Rectal smooth muscle tissue (tissue), 1 donor: ENCODE measurements around the gene NISCH.

ENCODE experiments used
- H3K27ac ChIP-seq: one replicate; pipeline ENCODE4 v1.7.0; 2013; ENCODE audit warnings: low read depth, low read length, inconsistent platforms
- H3K27me3 ChIP-seq: one replicate; pipeline ENCODE4 v1.7.0; 2013; ENCODE audit warnings: low read length; ENCODE audit not compliant: control insufficient read depth, insufficient read depth
- H3K36me3 ChIP-seq: one replicate; pipeline ENCODE4 v1.7.0; 2013; ENCODE audit warnings: low read length; ENCODE audit not compliant: control insufficient read depth, insufficient read depth
- H3K4me1 ChIP-seq: one replicate; pipeline ENCODE4 v1.7.0; 2013; ENCODE audit warnings: low read length; ENCODE audit not compliant: control insufficient read depth, insufficient read depth
- H3K4me3 ChIP-seq: one replicate; pipeline ENCODE4 v1.7.0; 2013; ENCODE audit warnings: low read length
- H3K9ac ChIP-seq: one replicate; pipeline ENCODE4 v1.7.0; 2013; ENCODE audit warnings: low read length

NISCH gene

DNA sequence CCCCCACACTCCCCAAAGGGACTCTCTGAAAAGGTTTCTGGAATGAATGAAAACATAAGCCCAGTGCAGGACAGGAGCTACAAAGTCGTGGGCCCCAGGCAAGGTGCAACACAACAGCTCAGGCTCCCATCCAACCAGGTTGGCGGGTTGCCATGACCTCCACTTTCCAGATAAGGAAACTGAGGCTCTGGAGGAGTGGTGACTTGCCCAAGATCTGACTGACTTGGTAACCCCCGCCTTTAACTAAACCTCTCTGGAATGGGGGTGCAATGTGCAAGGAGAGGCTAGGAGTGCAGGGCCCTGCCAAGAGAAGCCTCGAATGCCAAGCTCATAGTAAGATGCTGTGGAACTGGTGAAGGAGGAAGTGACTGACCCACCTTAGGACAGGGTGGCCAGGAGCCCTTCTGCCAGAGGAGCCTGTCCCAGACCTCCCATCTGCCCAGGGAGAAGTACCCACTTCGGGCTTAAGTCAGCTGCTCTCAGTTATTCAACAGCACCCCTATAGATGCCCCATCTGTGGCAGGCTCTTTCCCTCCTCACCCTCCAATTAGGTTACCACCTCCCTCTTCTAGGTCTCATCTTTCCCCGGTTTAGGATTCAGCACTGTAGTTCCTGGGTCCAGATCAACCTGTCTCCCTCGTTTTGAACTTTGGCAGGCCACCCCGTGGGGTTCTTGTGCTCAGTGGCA, 1.0 kb upstream of the NISCH start:
- peaks cover 17% of the 10 kb centered on the region for H3K36me3 ChIP-seq
- H3K9ac ChIP-seq: peak overlapping the region; percentile 56
- H3K27me3 ChIP-seq: no peaks in the 10 kb centered on the region
- H3K27ac ChIP-seq: peak overlapping the region; percentile 83
- peak overlapping the region; percentile 75 for H3K4me3 ChIP-seq
- H3K4me1 ChIP-seq: peaks cover 13% of the 10 kb centered on the region

DNA sequence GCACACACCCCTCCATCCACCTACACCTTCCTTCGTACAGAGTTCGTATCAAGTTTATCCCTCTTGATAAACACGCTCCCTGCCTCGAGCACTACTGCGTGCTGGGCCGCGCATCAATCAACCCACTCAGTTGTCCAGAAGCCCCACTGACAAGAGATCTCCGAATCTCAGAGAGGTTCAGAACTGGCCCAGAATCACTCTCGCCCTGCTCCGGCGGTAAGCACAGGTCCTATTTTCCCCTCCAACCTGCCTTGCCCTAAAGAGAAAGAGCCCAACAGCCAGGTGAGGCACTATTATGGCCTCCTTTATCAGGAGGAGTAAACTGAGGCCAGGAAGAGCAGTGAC, 494 bp upstream of the NISCH start:
- Histone ChIP-seq H3K27ac (peak overlapping the region; percentile 83), H3K36me3 (peaks cover 17% of the 10 kb centered on the region), H3K9ac (peak overlapping the region; percentile 56), H3K4me1 (peaks cover 13% of the 10 kb centered on the region), H3K27me3 (no peaks in the 10 kb centered on the region), H3K4me3 (peak overlapping the region; percentile 75)

DNA sequence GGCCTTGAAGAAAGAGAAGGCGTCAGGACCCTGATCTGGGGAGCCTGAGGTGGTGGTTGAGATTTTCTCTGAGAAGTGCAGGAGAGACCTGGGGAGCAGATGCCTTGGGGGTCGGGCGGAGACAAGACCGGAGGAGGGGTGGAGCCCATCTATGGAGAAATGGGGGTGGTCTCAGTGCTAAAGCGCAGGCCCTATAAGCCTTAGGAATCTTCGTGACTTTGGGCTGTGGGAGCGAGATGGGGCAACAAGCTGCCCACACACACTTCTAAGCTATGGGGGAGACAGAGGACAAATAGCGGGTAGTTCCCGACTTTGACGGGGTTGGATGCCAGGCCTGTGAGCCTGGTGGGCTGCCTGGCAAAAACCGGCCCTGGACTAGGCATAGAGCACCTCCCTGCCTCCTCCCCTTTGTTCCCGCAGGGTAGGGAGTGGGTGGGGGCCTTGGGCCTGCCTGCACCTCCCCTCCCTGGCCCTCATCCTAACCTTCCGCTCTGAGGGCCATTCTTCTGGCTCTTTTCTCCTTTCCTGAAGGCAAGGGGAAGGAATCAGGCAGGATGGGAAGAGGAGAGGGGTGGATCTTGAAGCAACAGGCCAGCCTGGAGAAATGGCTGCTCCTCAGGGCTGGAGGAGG, 880 bp downstream of the NISCH start:
- H3K27ac ChIP-seq: peak overlapping the region; percentile 83

DNA sequence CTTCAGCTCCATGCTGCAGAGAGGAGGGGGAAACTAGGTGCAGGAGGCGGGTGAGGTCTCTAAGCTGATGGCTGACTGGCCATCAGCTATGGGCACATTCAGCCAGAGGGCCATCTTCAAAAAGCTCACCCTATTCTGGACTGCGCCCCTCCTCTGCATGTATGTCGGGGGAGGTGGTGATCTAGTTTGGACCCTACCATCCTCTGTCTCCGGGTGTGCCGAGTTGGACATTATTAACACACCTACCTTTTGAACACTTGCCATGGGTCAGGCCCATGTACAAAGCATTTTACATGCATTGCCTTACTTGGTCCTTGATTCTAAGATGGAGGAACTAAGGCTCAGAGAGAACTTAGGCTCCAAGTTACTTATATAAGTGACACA, 1.4 kb downstream of the NISCH start:
- Histone ChIP-seq H3K9ac (no peak overlapping the region), H3K27me3 (no peaks in the 10 kb centered on the region), H3K27ac (peak overlapping the region; percentile 83), H3K4me3 (peak overlapping the region; percentile 78), H3K4me1 (peaks cover 13% of the 10 kb centered on the region), H3K36me3 (peaks cover 20% of the 10 kb centered on the region)

More for the DNA sequence above, 880 bp downstream of the NISCH start:
- H3K27me3 ChIP-seq: no peaks in the 10 kb centered on the region
- H3K4me1 ChIP-seq: peaks cover 13% of the 10 kb centered on the region
- H3K4me3 ChIP-seq: peak overlapping the region; percentile 78
- H3K9ac ChIP-seq: peak overlapping the region; percentile 71
- H3K36me3 ChIP-seq: peaks cover 20% of the 10 kb centered on the region

DNA sequence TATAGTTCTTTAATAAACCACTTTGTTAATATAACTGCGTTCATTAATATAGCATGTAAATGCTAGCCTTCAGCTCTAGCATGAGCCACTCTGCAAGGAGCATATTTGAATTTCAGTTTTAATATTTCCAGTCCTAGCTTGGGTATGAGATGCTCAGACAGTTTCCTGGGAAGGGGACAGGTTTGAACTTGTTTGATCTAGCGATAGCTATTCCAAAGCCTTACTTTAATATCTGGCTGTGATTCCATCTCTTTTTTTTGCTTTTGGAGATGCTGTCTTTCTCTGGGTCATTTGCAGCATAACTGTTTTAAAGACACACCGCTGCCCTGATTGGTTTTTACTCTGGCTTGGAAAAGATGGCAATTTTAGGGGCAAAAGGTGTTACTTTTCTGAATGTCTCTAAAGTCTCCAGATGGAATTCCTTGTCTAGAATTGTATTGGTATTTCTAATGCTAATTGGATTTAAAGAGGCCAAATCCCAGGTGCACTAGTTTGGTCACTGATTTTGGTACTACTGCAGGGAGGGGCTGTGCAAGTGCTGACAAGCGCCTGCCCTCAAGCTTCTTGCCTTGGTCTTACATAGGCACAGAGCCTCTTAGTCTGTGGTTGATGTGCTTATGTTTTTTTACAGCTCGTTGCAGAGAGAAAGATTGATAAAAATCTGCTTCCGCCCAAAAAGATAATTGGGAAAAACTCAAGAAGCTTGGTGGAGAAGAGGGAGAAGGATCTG, 2.8 kb downstream of the NISCH start:
- Histone ChIP-seq H3K27ac (no peak overlapping the region), H3K27me3 (no peaks in the 10 kb centered on the region), H3K4me3 (no peak overlapping the region), H3K36me3 (peaks cover 20% of the 10 kb centered on the region), H3K4me1 (peaks cover 13% of the 10 kb centered on the region), H3K9ac (no peak overlapping the region)

DNA sequence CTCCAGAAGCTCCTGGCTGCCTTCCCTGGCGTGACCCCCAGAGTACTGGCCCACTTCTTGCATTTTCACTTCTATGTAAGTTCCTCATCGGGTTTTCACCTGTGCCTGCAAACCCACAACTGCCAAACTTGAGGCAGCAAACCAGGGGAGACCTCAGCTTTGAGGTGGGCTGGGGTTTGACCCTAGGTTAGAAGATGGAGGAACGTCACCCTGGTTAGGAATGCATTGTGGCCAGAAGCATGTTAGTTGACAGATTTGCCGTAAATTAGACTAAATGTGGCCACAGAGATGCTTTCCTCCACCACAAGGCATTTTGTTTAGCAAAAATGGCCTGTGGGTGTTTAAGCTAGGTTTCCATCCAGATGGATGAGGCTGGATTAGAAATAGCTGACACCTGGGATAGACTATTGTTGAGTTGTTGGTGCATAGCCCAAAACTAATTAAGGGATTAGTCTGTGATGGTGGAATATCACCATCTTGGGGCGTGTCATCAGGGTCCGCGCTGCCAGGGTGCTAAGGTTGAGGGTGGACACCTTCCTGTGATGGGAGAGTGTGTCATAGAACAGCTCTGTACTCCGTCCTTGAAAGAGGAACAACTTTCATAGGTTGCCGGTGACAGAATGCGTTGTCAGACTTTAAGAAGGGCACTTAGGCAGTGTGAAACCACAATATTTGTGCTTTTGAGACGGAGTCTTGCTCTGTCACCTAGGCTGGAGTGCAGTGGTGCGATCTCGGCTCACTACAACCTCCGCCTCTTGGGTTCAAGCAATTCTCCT, 3.6 kb downstream of the NISCH start:
- Histone ChIP-seq H3K4me1 (peaks cover 13% of the 10 kb centered on the region), H3K9ac (no peak overlapping the region), H3K27me3 (no peaks in the 10 kb centered on the region), H3K36me3 (peaks cover 20% of the 10 kb centered on the region), H3K27ac (no peak overlapping the region), H3K4me3 (no peak overlapping the region)

DNA sequence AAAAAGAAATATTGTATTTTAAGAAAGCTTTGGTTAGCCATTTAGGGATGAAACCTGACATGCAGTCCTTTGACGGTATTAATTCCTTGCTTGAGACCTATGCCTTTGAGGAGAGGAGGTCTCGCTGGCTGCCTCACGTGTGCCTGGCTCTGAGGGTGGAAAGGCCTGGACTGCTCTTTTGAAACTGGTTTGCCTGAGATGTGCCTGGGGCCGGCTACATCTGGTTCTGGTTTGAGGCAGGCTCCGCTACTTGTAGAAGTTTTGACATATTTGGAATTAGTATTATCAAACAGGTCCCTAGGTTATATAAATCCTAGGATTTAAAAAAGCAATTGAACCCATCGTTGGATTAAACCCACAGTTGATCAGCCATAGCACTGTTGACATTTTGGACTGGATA, 6.5 kb downstream of the NISCH start:
- Histone ChIP-seq H3K4me3 (no peak overlapping the region), H3K36me3 (peaks cover 20% of the 10 kb centered on the region), H3K9ac (no peak overlapping the region), H3K27ac (no peak overlapping the region), H3K27me3 (no peaks in the 10 kb centered on the region), H3K4me1 (no peaks in the 10 kb centered on the region)

DNA sequence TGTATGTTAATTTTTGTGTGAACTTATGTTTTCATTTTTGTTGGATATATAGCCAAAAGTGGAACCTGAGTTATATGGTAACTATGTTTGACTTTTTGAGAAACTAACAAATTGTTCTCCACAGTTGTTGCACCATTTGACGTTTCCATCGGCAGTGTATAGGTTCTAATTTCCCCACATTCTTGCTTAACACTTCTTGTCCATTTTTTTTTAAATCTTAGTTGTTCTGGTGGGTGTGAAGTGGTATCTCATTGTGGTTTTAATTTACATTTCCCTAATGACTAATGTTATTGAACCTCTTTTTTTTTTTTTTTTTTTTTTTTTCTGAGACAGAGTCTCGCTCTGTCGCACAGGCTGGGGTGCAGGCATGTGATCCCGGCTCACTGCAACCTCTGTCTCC, 8.0 kb downstream of the NISCH start:
- Histone ChIP-seq H3K36me3 (peaks cover 11% of the 10 kb centered on the region), H3K27me3 (no peaks in the 10 kb centered on the region), H3K9ac (no peak overlapping the region), H3K4me1 (peaks cover 2% of the 10 kb centered on the region), H3K27ac (no peak overlapping the region), H3K4me3 (no peak overlapping the region)

DNA sequence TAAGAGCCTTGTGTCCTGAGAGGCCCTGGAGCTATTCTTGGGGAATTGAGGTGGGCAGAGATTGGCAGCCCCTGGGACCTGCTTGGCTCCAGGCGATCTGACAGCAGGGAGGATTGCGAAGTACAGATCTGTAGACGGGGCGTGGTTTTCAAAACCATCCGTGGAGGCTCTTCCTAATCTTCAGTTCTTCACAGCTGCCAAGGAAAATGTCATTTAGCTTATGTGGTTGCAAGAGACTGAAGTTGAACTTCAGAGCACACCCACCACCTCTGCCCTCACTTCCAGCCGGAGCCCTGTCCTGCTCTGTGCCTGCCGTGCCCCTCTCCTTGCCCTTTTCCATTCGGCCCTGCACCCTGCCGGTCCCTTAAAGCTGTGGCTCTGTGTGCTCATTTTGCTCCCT, 12.9 kb downstream of the NISCH start:
- Histone ChIP-seq H3K36me3 (peaks cover 10% of the 10 kb centered on the region), H3K4me1 (peaks cover 2% of the 10 kb centered on the region), H3K27ac (no peak overlapping the region), H3K27me3 (no peaks in the 10 kb centered on the region), H3K9ac (no peak overlapping the region), H3K4me3 (no peak overlapping the region)

DNA sequence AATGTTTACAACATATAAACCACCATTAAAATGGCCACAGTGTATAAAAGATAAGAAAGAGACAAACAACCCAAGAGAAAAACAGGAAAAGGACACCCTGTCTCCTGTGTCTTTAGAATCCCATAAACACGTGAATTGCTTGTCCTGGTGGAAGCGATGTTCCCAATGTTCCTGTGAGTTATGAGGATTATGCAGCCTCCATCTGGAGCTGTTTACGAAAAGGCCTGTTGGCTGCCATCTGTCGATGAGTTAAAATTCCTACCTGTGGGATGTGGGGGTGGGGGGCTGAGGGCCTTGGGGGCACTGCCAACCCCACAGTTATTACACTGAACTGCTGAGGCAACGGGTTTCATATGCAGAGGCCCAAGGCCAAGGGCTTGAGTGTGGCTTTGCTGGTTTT, 13.6 kb downstream of the NISCH start:
- Histone ChIP-seq H3K27ac (no peak overlapping the region), H3K36me3 (peaks cover 14% of the 10 kb centered on the region), H3K9ac (no peak overlapping the region), H3K4me1 (peaks cover 2% of the 10 kb centered on the region), H3K4me3 (no peak overlapping the region), H3K27me3 (no peaks in the 10 kb centered on the region)

DNA sequence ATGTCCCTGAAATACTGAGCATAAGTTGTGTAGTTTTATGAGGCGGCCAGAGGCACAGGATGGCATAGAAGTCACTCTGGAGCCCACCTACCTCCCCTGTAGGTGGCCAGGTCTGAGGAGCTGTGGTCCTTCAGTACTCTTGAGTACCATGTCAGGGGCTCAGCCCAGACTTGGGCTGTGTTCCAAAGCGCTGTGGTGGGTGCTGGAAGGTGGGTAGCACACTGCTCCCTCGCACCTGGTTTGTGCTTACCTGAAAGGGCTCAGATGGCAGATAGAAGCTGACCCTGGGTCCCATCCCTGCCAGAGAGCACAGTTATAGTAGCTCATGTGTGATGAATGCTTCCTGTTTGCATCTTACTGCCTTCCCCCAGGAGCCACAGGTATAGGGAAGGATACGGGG, 15.5 kb downstream of the NISCH start:
- H3K4me3 ChIP-seq: no peak overlapping the region
- no peak overlapping the region for H3K27ac ChIP-seq
- peaks cover 2% of the 10 kb centered on the region for H3K4me1 ChIP-seq
- no peaks in the 10 kb centered on the region for H3K27me3 ChIP-seq
- H3K36me3 ChIP-seq: peaks cover 17% of the 10 kb centered on the region
- no peak overlapping the region for H3K9ac ChIP-seq
